Trophoblast cell (in vitro differentiated cells and primary cell): ENCODE results near the gene PSTK.

Experiments used
- DNase-seq, 2 donors: peaks; one replicate each; pipeline ENCODE4 v3.0.0-alpha.2; 2016
- H2AFZ ChIP-seq: 2 replicates; pipeline ENCODE4 v1.6.1; 2013; ENCODE audit warnings: low read length, moderate library complexity, mild to moderate bottlenecking; ENCODE audit not compliant: insufficient read depth, poor library complexity
- H2AK5ac ChIP-seq: 2 replicates; pipeline ENCODE4 v1.6.1; 2013; ENCODE audit warnings: mild to moderate bottlenecking, low read length
- H2BK120ac ChIP-seq: 2 replicates; pipeline ENCODE4 v1.6.1; 2013; ENCODE audit warnings: low read length, mild to moderate bottlenecking, moderate library complexity; ENCODE audit not compliant: insufficient read depth, poor library complexity
- H2BK12ac ChIP-seq: 2 replicates; pipeline ENCODE4 v1.6.1; 2013; ENCODE audit warnings: mild to moderate bottlenecking, low read length, moderate library complexity
- H2BK5ac ChIP-seq: 2 replicates; pipeline ENCODE4 v1.6.1; 2013; ENCODE audit warnings: low read length, low read depth, moderate library complexity, mild to moderate bottlenecking; ENCODE audit not compliant: poor library complexity
- H3K14ac ChIP-seq: 2 replicates; pipeline ENCODE4 v1.6.1; 2013; ENCODE audit warnings: mild to moderate bottlenecking, low read length
- H3K18ac ChIP-seq: 2 replicates; pipeline ENCODE4 v1.6.1; 2013; ENCODE audit warnings: mild to moderate bottlenecking, low read length
- H3K23ac ChIP-seq: 2 replicates; pipeline ENCODE4 v1.6.1; 2013; ENCODE audit warnings: low read length
- H3K27ac ChIP-seq: 2 replicates; pipeline ENCODE4 v1.5.1; 2013; ENCODE audit warnings: low read depth, mild to moderate bottlenecking, inconsistent platforms, low read length, moderate library complexity
- H3K27me3 ChIP-seq: 2 replicates; pipeline ENCODE4 v1.6.1; 2013; ENCODE audit warnings: inconsistent platforms, mild to moderate bottlenecking, low read length, moderate library complexity; ENCODE audit not compliant: insufficient read depth
- H3K36me3 ChIP-seq, 2 experiments: 1 replicate in 1 of 2; 2 replicates in 1 of 2; pipeline ENCODE4 v1.6.1; 2013; ENCODE audit warnings: low read length in 2 of 2, mild to moderate bottlenecking in 2 of 2, moderate library complexity in 1 of 2; ENCODE audit not compliant: insufficient read depth in 2 of 2, control insufficient read depth in 1 of 2
- H3K4ac ChIP-seq: 2 replicates; pipeline ENCODE4 v1.6.1; 2013; ENCODE audit warnings: low read depth, mild to moderate bottlenecking, low read length, moderate library complexity
- H3K4me1 ChIP-seq, 2 experiments: 1 replicate in 1 of 2; 2 replicates in 1 of 2; pipeline ENCODE4 v1.6.1; 2013; ENCODE audit warnings: low read length in 2 of 2, mild to moderate bottlenecking in 2 of 2, moderate library complexity in 1 of 2; ENCODE audit not compliant: insufficient read depth in 2 of 2, control insufficient read depth in 1 of 2
- H3K4me2 ChIP-seq: 2 replicates; pipeline ENCODE4 v1.6.1; 2013; ENCODE audit warnings: inconsistent platforms, mild to moderate bottlenecking, low read length, moderate library complexity
- H3K4me3 ChIP-seq: 2 replicates; pipeline ENCODE4 v1.5.1; 2013; ENCODE audit warnings: mild to moderate bottlenecking, low read depth, low read length, inconsistent platforms
- H3K79me1 ChIP-seq: one replicate; pipeline ENCODE4 v1.6.1; 2013; ENCODE audit warnings: low read length
- H3K79me2 ChIP-seq: 2 replicates; pipeline ENCODE4 v1.6.1; 2013; ENCODE audit warnings: low read length, mild to moderate bottlenecking; ENCODE audit not compliant: control insufficient read depth, insufficient read depth, poor library complexity
- H3K9ac ChIP-seq: 2 replicates; pipeline ENCODE4 v1.6.1; 2013; ENCODE audit warnings: mild to moderate bottlenecking, low read length
- H3K9me3 ChIP-seq: 2 replicates; pipeline ENCODE4 v1.6.1; 2013; ENCODE audit warnings: low read depth, mild to moderate bottlenecking, control low read depth, inconsistent platforms, low read length; ENCODE audit not compliant: insufficient read depth
- H4K12ac ChIP-seq: 2 replicates; pipeline ENCODE4 v1.6.1; 2013; ENCODE audit warnings: low read depth, mild to moderate bottlenecking, low read length, moderate library complexity
- H4K8ac ChIP-seq: 2 replicates; pipeline ENCODE4 v1.6.1; 2013; ENCODE audit warnings: low read depth, mild to moderate bottlenecking, low read length, moderate library complexity
- H4K91ac ChIP-seq: one replicate; pipeline ENCODE4 v1.6.1; 2013; ENCODE audit warnings: low read depth, mild to moderate bottlenecking, low read length, moderate library complexity
- WGBS: extraction: QIAGEN DNeasy Blood & Tissue Kit; methylation state at CpG from one replicate; pipeline ENCODE4 v1.1.7; 2013; ENCODE audit warnings: missing lambda C conversion rate; ENCODE audit not compliant: insufficient read length, insufficient coverage; ENCODE audit errors: extremely low coverage; 5-methylcytosine and 5-hydroxymethylcytosine counted together

Gene PSTK

GRCh38 chr10:123026302-123026701, 46.1 kb downstream of the PSTK start:
- no peaks in the 10 kb centered on the region for H3K79me2 ChIP-seq
- no peak overlapping the region for H4K12ac ChIP-seq
- H4K8ac ChIP-seq, result no peak overlapping the region
- H3K4me1 ChIP-seq, result no peaks in the 10 kb centered on the region
- no peak overlapping the region for H3K14ac ChIP-seq
- no peak overlapping the region for H3K4ac ChIP-seq
- no peak overlapping the region for H2BK5ac ChIP-seq
- DNase-seq, result no peak
- no peak overlapping the region for H3K23ac ChIP-seq
- H4K91ac ChIP-seq, result no peak overlapping the region
- H2AK5ac ChIP-seq, result no peak overlapping the region
- H3K27me3 ChIP-seq, result no peaks in the 10 kb centered on the region
- H3K4me2 ChIP-seq, result no peak overlapping the region
- no peak overlapping the region for H2BK12ac ChIP-seq
- no peaks in the 10 kb centered on the region for H3K9me3 ChIP-seq
- no peak overlapping the region for H3K18ac ChIP-seq
- H3K36me3 ChIP-seq, result no peaks in the 10 kb centered on the region
- no peak overlapping the region for H3K4me3 ChIP-seq
- H2AFZ ChIP-seq, result no peak overlapping the region
- H3K27ac ChIP-seq, result no peak overlapping the region
- H2BK120ac ChIP-seq, result no peak overlapping the region
- no CpG with 5 or more reads among the region's 1 CpG for WGBS
- H3K79me1 ChIP-seq, result no peaks in the 10 kb centered on the region
- no peak overlapping the region for H3K9ac ChIP-seq

- no peaks in the 10 kb centered on the region for H3K79me2 ChIP-seq
- no peak overlapping the region for H2AK5ac ChIP-seq
- H3K36me3 ChIP-seq, result no peaks in the 10 kb centered on the region
- no peak overlapping the region for H4K8ac ChIP-seq
- H2BK12ac ChIP-seq, result no peak overlapping the region
- peak; percentile 2 to 26 for DNase-seq
- H3K4ac ChIP-seq, result no peak overlapping the region
- H4K12ac ChIP-seq, result no peak overlapping the region
- H3K27ac ChIP-seq, result no peak overlapping the region
- no peak overlapping the region for H3K23ac ChIP-seq
- H3K79me1 ChIP-seq, result no peaks in the 10 kb centered on the region
- no peak overlapping the region for H3K14ac ChIP-seq
- H2BK120ac ChIP-seq, result no peak overlapping the region
- H4K91ac ChIP-seq, result no peak overlapping the region
- H3K4me1 ChIP-seq, result no peaks in the 10 kb centered on the region
- no peak overlapping the region for H2AFZ ChIP-seq
- H3K18ac ChIP-seq, result no peak overlapping the region
- H2BK5ac ChIP-seq, result no peak overlapping the region
- no peak overlapping the region for H3K4me2 ChIP-seq
- no peak overlapping the region for H3K9ac ChIP-seq
- H3K9me3 ChIP-seq, result no peaks in the 10 kb centered on the region
- no peaks in the 10 kb centered on the region for H3K27me3 ChIP-seq
- H3K4me3 ChIP-seq, result no peak overlapping the region
These were observed 47.7 kb downstream of the PSTK start for GRCh38 chr10:123027861-123028260.

- H4K12ac ChIP-seq, result no peak overlapping the region
- H3K4me1 ChIP-seq, result no peaks in the 10 kb centered on the region
- H3K79me1 ChIP-seq, result no peaks in the 10 kb centered on the region
- H3K18ac ChIP-seq, result no peak overlapping the region
- no peak overlapping the region for H3K4me3 ChIP-seq
- H3K14ac ChIP-seq, result no peak overlapping the region
- no CpG with 5 or more reads among the region's 1 CpG for WGBS
- no peak overlapping the region for H3K23ac ChIP-seq
- no peak overlapping the region for H4K8ac ChIP-seq
- no peak overlapping the region for H2AFZ ChIP-seq
- DNase-seq, result no peak
- H3K4me2 ChIP-seq, result no peak overlapping the region
- H2AK5ac ChIP-seq, result no peak overlapping the region
- no peak overlapping the region for H2BK120ac ChIP-seq
- H3K9me3 ChIP-seq, result no peaks in the 10 kb centered on the region
- H2BK5ac ChIP-seq, result no peak overlapping the region
- no peaks in the 10 kb centered on the region for H3K36me3 ChIP-seq
- no peak overlapping the region for H2BK12ac ChIP-seq
- no peak overlapping the region for H3K4ac ChIP-seq
- H4K91ac ChIP-seq, result no peak overlapping the region
- H3K9ac ChIP-seq, result no peak overlapping the region
- H3K27ac ChIP-seq, result no peak overlapping the region
- H3K79me2 ChIP-seq, result no peaks in the 10 kb centered on the region
- no peaks in the 10 kb centered on the region for H3K27me3 ChIP-seq
These were observed 50.9 kb downstream of the PSTK start for GRCh38 chr10:123031124-123031523.

- Histone ChIP-seq H3K27me3 (no peaks in the 10 kb centered on the region), H4K8ac (no peak overlapping the region), H3K36me3 (no peaks in the 10 kb centered on the region), H3K27ac (no peak overlapping the region), H4K12ac (no peak overlapping the region), H3K9me3 (no peaks in the 10 kb centered on the region), H3K4me3 (no peak overlapping the region), H3K79me1 (no peaks in the 10 kb centered on the region), H4K91ac (no peak overlapping the region), H2BK5ac (no peak overlapping the region), H3K4me2 (no peak overlapping the region), H2AFZ (no peak overlapping the region), H3K4ac (no peak overlapping the region), H3K79me2 (no peaks in the 10 kb centered on the region), H3K9ac (no peak overlapping the region), H3K14ac (no peak overlapping the region), H3K4me1 (no peaks in the 10 kb centered on the region), H2BK120ac (no peak overlapping the region), H2BK12ac (no peak overlapping the region), H3K23ac (no peak overlapping the region), H2AK5ac (no peak overlapping the region), H3K18ac (no peak overlapping the region)
- DNase-seq, result no peak
These were observed 54.1 kb downstream of the PSTK start for GRCh38 chr10:123034332-123034731.
